ENCODE measurements around the gene RARS1.

The RARS1 gene

DNA sequence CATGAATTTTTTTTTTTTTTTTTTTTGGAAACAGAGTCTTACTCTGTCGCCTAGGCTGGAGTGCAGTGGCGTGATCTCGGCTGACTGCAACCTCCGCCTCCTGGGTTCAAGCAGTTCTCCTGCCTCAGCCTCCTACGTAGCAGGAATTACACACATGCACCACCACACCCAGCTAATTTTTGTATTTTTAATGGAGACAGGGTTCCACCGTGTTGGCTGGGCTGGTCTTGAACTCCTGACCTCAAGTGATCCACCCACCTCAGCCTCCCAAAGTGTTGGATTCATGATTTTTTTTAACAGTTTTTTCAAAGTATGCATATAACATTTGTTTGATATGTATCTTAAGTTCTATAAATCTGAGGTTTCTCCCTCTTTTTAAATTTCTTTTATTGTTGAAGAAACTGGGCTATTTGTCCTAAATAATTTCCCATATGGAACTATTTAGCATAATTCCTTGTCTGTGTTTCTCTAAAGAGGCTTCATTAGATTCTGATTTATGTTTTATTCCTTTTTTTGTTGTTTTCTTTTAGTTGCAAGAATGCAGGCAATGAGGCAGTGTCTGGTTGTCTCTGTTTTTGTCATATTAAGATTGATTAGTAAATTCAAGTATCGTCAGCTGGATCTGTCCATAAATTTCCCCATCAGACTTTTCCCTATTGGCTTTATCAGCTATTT lies 16.4 kb downstream of the RARS1 start:
- TF ChIP-seq, protein P1, sequence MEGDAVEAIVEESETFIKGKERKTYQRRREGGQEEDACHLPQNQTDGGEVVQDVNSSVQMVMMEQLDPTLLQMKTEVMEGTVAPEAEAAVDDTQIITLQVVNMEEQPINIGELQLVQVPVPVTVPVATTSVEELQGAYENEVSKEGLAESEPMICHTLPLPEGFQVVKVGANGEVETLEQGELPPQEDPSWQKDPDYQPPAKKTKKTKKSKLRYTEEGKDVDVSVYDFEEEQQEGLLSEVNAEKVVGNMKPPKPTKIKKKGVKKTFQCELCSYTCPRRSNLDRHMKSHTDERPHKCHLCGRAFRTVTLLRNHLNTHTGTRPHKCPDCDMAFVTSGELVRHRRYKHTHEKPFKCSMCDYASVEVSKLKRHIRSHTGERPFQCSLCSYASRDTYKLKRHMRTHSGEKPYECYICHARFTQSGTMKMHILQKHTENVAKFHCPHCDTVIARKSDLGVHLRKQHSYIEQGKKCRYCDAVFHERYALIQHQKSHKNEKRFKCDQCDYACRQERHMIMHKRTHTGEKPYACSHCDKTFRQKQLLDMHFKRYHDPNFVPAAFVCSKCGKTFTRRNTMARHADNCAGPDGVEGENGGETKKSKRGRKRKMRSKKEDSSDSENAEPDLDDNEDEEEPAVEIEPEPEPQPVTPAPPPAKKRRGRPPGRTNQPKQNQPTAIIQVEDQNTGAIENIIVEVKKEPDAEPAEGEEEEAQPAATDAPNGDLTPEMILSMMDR (conservative IDR thresholded peaks at IDR 0.05; ENCODE audit: low read length), result no peak
- no peak for DNase-seq (ENCODE audit: low read depth)
- H3K4me3 ChIP-seq (ENCODE audit: low read length), result no peak overlapping the region

GRCh38 chr5:168513861-168514428 lies 27.7 kb downstream of the RARS1 start:
- DNase-seq (ENCODE audit: low read depth), result peak; percentile 2
- no peak overlapping the region for H3K4me3 ChIP-seq (ENCODE audit: low read length)
- TF ChIP-seq, protein P1 (conservative IDR thresholded peaks at IDR 0.05; ENCODE audit: low read length), result no peak

- TF ChIP-seq, protein P1 (conservative IDR thresholded peaks at IDR 0.05; ENCODE audit: low read length), result no peak
- H3K4me3 ChIP-seq (ENCODE audit: low read length), result no peak overlapping the region
Measured at GRCh38 chr5:168525856-168526255, 39.6 kb downstream of the RARS1 start.

GRCh38 chr5:168527756-168528295 lies 41.6 kb downstream of the RARS1 start:
- no peak overlapping the region for H3K4me3 ChIP-seq (ENCODE audit: low read length)
- no peak for DNase-seq (ENCODE audit: low read depth)
- TF ChIP-seq, protein P1 (conservative IDR thresholded peaks at IDR 0.05; ENCODE audit: low read length), result no peak

More at GRCh38 chr5:168525856-168526255, 39.6 kb downstream of the RARS1 start:
- DNase-seq (ENCODE audit: low read depth), result no peak

- peak; percentile 7 for DNase-seq (ENCODE audit: low read depth)
Measured at GRCh38 chr5:168528521-168529373, 42.5 kb downstream of the RARS1 start, which contains the start of gene FBLL1. FBLL1 (plus strand) TSS chr5:168529305; CDS start chr5:168529505, 200 bp downstream.

DNA sequence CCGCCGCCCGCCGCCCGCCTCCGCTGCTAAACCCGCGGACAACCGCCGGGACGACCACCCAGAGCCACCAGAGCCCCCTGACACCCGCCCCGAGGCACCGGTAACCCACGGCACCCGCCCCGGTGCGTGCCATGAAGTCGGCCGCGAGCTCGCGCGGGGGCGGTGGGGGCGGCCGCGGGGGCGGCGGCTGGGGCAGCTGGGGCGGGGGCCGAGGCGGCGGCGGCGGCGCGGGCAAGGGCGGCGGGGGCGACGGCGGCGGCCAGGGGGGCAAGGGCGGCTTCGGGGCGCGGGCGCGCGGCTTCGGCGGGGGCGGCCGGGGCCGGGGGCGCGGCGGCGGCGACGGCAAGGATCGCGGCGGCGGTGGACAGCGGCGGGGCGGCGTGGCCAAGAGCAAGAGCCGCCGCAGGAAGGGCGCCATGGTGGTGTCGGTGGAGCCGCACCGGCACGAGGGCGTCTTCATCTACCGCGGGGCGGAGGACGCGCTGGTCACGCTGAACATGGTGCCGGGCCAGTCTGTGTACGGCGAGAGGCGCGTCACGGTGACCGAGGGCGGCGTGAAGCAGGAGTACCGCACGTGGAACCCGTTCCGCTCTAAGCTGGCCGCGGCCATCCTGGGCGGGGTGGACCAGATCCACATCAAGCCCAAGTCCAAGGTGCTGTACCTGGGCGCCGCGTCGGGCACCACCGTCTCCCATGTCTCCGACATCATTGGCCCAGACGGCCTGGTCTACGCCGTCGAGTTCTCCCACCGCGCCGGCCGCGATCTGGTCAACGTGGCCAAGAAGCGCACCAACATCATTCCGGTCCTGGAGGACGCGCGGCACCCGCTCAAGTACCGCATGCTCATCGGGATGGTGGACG lies 43.3 kb downstream of the RARS1 start:
- TF ChIP-seq, protein P1 (conservative IDR thresholded peaks at IDR 0.05; ENCODE audit: low read length), result no peak
- peak overlapping the region; percentile 42 for H3K4me3 ChIP-seq (ENCODE audit: low read length)
- no peak for DNase-seq (ENCODE audit: low read depth)

More at GRCh38 chr5:168528521-168529373, 42.5 kb downstream of the RARS1 start, which contains the start of gene FBLL1:
- TF ChIP-seq, protein P1 (conservative IDR thresholded peaks at IDR 0.05; ENCODE audit: low read length), result no peak
- peak within 1 kb of the TSS; percentile 54 for H3K4me3 ChIP-seq (ENCODE audit: low read length)

All from AG10803 (cell line).